Measurements from ENCODE around the gene LPA. TPM values are rescaled to one million over a fixed set of nuclear protein-coding genes. Genes with fewer than 3 reads are reported as not detected.
"Not testable (repeated sequence)": the region's sequence is repeated elsewhere in the genome, so short reads cannot be mapped to it uniquely, and the experiment has no call there.

LPA gene, protein sequence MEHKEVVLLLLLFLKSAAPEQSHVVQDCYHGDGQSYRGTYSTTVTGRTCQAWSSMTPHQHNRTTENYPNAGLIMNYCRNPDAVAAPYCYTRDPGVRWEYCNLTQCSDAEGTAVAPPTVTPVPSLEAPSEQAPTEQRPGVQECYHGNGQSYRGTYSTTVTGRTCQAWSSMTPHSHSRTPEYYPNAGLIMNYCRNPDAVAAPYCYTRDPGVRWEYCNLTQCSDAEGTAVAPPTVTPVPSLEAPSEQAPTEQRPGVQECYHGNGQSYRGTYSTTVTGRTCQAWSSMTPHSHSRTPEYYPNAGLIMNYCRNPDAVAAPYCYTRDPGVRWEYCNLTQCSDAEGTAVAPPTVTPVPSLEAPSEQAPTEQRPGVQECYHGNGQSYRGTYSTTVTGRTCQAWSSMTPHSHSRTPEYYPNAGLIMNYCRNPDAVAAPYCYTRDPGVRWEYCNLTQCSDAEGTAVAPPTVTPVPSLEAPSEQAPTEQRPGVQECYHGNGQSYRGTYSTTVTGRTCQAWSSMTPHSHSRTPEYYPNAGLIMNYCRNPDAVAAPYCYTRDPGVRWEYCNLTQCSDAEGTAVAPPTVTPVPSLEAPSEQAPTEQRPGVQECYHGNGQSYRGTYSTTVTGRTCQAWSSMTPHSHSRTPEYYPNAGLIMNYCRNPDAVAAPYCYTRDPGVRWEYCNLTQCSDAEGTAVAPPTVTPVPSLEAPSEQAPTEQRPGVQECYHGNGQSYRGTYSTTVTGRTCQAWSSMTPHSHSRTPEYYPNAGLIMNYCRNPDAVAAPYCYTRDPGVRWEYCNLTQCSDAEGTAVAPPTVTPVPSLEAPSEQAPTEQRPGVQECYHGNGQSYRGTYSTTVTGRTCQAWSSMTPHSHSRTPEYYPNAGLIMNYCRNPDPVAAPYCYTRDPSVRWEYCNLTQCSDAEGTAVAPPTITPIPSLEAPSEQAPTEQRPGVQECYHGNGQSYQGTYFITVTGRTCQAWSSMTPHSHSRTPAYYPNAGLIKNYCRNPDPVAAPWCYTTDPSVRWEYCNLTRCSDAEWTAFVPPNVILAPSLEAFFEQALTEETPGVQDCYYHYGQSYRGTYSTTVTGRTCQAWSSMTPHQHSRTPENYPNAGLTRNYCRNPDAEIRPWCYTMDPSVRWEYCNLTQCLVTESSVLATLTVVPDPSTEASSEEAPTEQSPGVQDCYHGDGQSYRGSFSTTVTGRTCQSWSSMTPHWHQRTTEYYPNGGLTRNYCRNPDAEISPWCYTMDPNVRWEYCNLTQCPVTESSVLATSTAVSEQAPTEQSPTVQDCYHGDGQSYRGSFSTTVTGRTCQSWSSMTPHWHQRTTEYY (N-terminal part only)
- not detected for polyA plus RNA-seq (ENCODE audit: insufficient read length)

DNA sequence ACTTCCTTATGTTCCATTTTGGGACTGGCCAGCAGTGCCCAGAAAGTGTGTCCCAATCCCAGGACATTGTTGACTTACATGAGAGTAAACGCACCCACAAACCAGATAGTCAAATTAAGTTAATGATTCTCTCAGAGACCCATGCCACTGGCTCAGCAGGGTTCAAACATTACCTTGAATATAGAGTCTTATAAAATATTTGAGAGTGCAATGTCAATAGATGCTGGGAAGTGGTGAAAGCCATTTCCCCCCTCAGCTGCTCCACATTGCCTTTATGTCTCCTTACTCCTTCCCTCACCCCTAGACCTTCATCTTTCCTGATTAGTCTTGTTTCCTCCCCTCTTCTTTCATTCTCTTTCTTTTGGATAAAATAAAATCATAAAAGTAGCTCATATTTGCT is at the start of gene LPA:
TSS of gene LPA (minus strand) at position 78 of the 400 bp plus-strand sequence. CDS start at position 17, 61 bp downstream.
- DNase-seq (ENCODE audit: low read depth) = not testable (repeated sequence)

DNA sequence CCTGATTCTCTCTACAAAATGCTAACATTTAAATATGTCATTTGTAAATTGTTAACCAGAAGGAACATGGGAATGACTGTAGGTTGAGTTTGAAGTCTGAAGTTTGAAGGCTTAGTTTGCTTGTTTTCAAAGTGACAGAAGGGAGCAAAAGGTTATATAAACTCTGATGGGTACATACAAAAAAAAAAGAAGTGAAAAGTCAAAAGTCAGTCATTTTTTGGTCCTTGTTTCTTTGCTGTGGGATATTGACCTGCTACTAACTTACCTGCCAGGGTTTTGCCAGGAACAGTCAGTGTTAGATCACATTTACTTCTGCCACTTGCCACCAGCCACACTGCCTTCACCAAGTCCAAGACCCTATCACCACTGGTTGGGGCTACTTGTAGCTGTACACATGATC is 44.9 kb upstream of the LPA start:
- DNase-seq (ENCODE audit: low read depth) = not testable (repeated sequence)

DNA sequence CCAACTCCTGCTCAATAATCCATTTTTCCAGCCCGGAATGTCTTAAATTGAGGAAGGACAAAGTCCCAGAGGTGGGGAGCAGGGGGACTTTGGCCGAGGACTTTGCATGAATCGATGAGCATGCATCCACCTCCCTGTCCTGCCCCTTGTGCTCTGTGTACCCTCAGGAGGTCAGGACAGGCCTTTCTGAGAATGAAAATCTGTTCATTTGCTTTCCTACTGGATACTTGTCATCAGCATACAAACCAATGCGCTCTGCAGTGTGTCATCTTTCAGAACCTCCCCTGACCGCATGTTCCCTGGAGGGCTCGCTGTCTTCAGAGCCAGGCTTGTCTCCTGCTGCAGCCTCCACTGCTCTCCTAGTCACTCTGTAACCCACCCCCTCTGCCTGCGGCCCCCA is 40.6 kb upstream of the LPA start:
- not testable (repeated sequence) for DNase-seq (ENCODE audit: low read depth)

DNA sequence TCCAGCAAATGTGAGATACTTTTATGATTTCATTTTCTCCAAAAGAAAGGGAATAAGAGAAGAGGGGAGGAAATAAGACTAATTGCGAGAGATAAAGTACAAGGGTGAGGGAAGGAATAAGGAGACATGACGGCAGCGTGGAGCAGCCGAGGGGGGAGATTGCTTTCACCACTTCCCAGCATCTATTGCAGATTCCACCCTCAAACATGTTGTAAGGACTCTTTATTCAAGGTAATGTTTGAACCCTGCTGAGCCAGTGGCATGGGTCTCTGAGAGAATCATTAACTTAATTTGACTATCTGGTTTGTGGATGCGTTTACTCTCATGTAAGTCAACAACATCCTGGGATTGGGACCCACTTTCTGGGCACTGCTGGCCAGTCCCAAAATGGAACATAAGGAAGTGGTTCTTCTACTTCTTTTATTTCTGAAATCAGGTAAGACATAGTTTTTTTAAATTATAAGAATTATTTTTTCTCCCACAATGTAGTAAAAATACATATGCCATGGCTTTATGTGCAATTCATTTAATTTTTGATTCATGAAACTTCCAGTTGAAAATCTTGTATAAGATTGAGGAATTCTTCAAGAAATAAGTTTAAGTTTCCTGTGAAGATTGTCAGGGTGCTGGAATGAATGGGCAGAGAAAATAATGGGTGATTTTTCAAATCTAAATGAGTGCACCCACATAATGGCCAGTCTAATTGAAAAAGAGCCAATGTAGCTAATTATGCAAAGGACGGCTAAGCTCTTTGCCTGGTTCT is 38.0 kb upstream of the LPA start, which contains the start of gene PLG:
TSS of gene PLG (plus strand) at position 327 of the 763 bp plus-strand sequence. CDS start at position 388, 61 bp downstream.
- not testable (repeated sequence) for DNase-seq (ENCODE audit: low read depth)

DNA sequence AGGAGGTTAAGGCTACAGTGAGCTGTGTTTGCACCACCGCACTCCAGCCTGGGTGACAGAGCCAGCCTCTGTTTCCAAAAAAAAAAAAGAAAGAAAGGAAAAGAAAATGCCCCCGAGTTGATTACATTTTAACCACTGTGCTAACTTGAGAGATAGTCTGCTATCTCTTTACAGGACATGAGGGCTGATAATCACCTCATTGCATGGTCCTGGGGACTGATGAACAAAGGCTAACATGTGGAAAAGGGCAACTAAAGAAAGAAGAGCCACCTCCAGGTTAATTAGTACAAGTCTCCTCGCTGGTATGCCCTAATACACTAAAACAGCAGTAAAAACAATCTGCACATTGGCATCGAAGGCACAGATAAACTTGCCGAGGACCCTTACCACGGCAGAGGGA is 33.8 kb upstream of the LPA start:
- no peak for DNase-seq (ENCODE audit: low read depth)

DNA sequence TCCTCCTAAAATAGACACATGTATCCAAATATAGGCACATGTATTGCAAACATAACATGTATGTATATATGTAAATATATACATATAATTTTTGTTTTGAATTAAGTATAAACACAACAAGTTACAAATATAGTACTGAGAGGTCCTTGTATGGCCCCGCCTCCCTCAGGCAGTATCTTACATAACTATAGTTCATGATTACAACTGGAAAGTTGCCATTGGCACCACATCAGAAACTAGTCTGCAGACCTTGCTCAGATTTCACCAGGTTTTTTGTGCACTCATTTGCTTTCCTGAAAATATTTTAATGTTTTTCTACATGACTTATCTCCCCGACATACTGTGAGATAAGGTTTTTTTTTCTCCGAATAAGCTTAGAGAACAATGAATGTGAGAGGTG is 32.8 kb upstream of the LPA start:
- DNase-seq (ENCODE audit: low read depth) = not testable (repeated sequence)

DNA sequence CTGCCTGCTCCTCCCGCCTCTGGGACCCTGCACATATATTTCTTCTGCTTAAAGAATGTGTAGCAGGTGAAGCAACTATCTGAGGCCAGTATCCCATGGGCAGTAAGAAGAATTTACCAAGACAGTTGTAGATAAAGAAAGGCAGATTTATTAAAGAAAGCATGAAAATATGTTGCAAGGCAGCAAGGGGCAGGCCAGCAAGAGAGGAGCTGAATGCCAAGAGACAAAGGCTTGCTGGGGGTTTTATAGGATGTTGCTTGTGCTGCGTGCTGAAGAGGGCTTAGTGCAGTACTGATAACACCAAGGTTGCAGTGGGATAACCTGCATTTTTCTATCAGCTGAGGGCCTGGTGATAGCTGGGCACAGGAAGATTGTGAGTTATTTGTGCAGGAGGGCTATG is 31.5 kb upstream of the LPA start:
- DNase-seq (ENCODE audit: low read depth) = not testable (repeated sequence)

DNA sequence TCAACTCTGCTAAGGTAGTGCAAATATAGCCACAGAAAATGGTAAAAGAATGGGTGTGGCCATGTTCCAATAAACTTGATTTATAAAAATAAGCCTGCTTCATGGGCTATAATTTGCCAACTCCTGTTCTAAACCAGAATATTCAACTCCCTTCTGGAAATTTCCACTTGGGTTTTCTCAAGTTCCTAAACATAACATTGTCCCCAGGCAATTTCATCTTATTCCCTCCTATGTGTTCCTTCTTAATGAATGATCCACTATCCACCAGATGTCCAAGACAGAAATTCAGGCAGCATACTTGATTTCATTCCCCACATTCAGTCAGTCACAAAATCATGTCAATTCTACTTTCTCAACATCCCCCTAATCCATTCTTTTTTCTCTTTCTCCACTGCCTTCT is 30.9 kb upstream of the LPA start:
- DNase-seq (ENCODE audit: low read depth) = not testable (repeated sequence)

DNA sequence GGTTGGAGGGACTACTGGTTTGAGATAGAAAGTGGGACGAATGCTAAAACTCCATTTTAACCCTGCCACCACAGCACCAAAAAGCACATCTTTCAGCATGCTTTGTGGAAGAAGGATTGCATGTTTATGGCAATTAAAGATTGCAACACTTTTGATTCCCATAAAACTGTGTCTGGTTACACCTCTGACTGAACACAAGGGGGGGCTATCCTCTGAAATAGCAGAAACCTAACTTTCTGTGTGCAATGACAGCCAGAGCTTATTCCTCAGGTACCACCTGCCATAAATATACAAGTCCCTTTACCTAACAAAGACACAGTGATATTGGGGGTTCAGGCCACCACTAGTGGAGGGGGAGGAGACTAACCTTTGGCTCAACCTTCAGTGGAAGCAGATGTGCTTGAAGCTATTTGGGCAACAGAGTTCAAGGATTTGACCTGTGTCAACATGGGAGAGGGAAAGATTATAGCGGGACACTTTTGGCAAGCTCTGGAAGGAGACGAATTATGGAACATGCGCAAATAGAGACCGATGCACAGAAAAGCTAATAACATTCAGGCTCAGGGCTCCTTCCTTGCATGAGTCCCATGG is 28.4 kb upstream of the LPA start:
- no peak for DNase-seq (ENCODE audit: low read depth)

DNA sequence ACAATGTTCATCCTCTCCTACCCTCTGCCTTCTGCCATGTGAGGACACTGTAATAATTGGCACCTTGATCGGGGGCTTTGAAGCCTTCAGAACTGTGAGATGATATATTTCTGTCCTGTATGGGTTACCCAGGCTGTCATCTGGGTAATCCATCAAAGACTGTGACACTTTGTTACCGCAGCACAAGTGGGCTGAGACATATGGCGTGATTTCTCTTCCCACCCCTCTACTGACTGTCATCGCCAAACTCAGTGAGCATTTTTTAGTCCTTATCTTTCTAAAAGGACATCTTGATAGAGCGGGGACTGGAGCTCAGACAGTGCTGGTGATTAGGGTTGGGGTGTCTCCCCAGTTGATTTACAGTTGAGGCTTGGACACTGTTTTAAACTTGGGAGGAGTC is 27.5 kb upstream of the LPA start:
- DNase-seq (ENCODE audit: low read depth) = no peak

DNA sequence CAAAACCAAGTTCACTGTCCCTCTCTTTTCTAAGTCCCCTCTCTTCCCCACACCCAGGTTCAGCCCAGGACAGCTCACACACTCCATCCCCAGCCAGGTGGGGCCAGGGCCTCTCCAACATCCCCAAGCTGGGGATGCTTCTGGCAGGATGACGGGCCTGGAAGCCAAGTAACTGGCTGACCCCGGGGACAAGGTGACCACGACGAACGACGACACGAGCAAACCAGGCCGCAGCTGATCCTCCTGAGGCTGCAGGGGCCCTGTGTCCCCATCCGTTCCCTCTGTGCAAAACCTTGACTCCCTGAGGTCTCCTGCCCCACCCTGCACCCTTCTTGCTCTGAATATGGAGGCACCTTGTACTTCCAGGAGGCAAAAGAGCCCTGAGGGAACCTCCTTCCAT is 26.4 kb upstream of the LPA start:
- no peak for DNase-seq (ENCODE audit: low read depth)

DNA sequence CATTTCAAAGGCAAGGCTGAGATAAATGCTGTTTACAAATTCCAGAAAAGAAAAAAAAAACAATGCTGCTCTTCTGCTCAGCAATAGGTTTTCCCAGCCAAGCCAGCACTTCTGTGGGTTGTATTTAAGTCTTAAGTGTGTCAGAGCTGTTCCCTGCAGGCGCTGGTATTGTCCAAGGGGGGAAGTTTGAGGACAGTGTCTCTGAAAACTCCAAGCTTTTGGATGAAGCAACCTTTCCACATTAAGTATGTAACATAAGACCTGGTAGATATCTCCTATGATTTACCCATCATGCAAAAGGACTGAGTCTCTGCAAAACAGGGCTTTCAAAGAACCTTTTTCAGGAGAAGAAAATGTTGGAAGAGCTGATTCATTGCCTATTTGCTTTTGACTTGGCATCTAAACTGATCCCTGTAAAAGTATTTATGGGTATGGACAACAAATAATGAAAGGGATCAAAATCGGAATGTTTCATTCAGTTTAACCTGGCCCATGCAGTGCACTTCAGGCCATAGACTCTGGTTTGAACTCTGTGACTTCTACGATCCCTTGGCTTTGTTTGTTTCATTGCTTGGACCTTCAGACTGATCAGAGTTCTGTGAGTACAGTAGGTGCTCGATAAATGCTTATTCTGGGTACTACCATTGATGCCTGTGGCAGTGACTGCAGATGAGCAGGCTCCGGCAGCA is 21.8 kb upstream of the LPA start:
- no peak for DNase-seq (ENCODE audit: low read depth)

DNA sequence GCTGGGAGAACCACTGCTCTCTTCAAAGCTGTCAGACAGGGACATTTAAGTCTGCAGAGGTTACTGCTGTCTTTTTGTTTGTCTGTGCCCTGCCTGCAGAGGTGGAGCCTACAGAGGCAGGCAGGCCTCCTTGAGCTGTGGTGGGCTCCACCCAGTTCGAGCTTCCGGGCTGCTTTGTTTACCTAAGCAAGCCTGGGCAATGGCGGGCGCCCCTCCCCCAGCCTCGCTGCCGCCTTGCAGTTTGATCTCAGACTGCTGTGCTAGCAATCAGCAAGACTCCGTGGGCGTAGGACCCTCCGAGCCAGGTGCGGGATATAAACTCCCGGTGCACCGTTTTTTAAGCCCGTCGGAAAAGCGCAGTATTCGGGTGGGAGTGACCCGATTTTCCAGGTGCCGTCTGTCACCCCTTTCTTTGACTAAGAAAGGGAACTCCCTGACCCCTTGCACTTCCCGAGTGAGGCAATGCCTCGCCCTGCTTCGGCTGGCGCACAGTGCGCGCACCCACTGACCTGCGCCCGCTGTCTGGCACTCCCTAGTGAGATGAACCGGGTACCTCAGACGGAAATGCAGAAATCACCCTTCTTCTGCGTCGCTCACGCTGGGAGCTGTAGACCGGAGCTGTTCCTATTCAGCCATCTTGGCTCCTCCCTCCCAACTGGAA is 21.2 kb upstream of the LPA start:
- DNase-seq (ENCODE audit: low read depth) = not testable (repeated sequence)

DNA sequence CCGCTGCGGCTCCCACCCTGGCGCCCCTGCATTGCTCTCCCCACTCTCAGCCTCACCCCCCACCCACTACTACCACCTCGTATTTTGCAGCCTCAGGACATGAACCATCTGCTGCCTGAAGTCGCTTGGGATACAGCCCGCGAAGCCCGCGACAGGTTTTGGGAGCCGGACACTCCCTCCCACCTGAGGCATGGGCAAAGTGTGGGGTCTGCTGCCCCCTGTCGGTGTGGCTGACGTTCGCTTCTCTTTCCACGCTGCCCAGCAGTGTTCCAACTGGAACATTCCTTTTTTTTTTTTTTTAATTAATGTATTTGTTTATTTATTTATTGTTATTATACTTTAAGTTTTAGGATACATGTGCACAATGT is 15.3 kb upstream of the LPA start:
- DNase-seq (ENCODE audit: low read depth) = no peak

DNA sequence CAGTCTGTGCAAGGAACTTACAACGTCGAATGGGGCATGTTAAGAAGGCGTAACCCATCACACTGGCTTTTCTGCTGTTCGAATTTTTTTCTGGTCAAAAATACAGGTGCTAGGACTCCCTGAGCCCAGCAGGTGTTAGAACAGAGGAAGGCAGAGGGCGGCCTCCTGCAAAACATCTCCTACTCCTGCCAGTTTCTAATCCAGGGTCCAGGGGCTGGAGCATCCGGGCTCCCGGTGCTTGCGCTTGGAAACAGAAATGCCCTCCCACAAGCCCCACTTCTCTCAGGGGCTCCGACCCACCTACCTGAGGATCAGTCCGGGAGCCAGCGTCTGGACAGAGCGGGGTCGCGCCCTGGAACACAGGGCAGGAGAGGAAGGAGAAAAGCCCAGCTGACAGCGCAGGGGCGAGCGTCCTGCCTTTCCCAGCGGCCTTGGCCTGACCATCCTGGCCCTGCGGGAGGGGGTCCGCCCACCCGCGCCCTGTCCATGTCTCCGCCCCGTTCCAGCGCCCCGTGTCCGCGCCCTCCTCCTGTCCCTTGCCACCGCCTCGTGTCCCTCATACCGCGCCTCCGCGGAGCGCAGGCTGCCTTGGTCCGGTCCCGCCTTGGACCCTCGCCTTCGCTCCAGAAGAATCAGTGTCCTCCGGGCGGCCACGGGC is 14.8 kb upstream of the LPA start:
- DNase-seq (ENCODE audit: low read depth) = no peak

DNA sequence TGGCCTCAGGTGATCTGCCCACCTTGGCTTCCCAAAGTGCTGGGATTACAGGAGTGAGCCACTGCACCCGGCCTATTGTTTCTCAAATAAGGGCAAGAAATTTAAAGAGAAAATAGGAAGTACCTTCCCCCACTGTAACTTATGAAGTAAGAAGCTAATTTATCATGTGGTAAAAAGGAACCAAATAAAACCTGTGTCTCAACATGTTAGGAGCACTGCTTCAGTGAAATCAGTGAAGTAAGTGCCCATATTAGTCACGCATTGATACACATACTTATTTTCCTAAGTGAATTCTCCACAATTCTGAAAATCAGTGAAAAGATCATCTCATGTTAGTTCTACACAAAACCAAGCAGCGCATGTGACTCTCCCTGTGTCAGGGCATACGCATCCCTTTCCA is 14.2 kb upstream of the LPA start:
- no peak for DNase-seq (ENCODE audit: low read depth)

DNA sequence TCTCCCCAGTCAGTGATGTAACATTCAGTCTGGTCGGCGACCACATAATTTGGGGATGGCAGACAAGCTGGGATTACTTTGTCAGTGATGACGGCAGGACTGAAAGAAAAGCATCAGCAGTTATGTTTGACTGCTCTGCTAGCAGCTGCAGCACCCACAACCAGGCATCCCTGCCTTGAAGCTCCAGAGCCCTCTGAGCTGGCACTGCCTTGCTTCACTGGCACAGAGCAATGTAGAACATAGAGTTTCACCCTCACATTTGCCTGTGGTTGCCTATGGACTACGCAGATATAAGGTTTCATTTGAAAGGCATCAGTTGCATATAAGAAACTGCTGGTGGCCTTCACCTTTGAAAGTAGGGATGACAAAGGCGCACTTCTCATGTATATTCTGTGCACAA is 12.3 kb upstream of the LPA start:
- DNase-seq (ENCODE audit: low read depth) = not testable (repeated sequence)

DNA sequence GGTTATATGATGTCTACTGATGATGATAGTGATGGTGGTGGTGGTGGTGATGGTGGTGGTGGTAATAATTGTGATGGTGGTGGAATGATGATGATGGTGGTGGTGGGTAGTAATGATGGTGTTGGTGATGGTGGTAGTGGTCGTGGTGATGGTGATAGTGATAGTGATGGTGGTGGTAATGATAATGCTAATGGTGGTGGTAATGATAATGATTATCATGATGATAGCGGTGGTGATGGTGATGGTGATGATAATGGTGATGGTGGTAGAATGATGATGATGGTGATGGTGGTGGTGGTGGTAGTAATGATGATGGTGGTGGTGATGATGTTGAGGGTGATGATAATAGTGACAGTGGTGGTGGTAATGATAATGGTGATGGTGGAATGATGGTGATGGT is 4.5 kb upstream of the LPA start:
- DNase-seq (ENCODE audit: low read depth) = no peak
